Epidermal melanocyte (primary cell): ENCODE data around the gene C1orf35.
"Not testable (repeated sequence)": the region's sequence is repeated elsewhere in the genome, so short reads cannot be mapped to it uniquely, and the experiment has no call there.

ENCODE experiments used
- DNase-seq: peaks from one replicate; pipeline ENCODE4 v3.0.0; 2011; ENCODE audit warnings: low spot score; ENCODE audit not compliant: insufficient read length

C1orf35 gene

DNA sequence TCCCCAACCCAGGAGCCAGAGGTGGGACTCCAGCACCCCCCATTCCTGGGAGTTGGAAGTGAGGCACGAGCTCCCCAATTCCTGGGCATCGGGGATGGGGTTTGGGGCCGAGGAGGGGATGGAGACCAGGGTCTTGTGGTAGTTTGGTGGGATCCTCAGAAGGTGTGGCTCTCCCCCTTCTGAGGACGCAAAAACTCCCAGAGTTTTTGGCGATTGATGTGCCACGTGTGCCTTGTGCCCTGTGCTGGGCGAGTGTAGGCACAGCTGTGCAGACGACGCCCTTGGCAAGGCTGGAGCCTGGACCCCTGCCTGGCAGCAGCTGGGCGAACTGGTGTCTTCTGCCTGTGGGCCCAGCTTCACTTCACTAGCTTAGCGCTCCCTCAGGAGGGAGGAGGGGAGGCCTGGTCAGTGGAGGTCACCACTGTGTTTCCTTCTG lies 39.6 kb upstream of the C1orf35 start:
- DNase-seq, result no peak

DNA sequence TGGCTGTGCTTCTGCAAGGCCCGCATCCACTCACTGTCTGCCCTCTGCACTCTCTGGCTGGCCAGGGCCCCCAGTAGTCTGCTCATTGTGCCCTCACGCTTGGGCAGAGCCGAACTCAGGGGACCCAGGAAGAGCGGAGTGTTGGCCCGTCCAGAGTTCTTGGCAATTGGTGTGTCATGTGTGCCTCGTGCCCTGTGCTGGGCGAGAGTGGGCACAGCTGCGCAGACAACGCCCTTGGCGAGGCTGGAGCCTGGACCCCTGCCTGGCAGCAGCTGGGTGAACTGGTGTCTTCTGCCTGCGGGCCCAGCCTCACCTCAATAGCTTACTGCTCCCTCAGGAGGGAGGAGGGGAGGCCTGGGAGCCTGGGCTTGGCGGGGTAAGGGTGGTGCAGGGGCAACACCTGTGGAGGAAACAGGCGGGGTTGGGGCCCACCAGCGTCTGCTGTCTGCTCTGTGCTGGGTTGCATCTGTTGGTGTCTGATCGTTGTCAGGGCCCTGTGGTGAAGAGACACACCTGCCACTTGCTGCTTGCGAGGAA lies 39.1 kb upstream of the C1orf35 start:
- no peak for DNase-seq

DNA sequence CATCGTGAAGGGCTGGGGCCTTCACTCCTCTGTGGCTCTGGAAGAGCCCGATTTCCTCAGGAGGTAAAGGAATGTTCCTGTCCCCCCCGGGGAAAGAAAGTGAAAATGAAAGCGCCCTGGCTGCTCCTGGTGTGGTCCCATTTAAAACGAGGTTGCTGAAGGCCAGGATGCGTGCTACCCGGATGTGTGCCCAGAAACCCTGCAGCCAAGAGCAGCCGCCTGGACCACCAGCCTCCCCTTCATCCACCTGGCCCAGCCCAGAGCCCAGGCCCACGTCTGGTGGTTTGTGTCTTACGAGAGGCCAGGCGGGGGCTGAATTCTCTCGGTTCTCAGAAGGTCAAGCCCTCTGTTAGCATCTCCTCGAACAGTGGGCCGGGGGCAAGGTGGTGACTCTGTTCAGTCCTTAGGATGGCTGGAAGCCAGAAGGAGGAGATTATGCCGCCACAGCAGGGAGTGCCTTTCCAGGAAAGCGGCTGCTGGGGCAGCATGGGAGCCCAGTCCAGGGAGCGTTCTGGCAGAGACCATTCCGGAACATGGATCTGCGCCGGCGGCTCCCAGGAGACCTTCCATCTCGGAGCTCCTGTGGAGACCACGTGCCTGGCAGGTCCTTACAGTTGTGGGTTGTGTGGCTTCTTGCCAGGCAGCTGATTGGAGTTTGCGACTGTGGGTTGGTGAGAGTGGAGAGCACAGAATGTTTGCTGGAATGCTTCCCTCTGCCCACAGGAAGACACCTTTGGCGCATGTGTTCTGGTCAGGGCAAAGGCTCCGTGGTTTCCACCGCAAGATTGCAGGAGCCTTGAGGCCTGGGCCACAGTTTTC lies 38.3 kb upstream of the C1orf35 start:
- no peak for DNase-seq

- DNase-seq, result no peak
Observed at GRCh38 chr1:228140724-228141225, 37.6 kb upstream of the C1orf35 start.

DNA sequence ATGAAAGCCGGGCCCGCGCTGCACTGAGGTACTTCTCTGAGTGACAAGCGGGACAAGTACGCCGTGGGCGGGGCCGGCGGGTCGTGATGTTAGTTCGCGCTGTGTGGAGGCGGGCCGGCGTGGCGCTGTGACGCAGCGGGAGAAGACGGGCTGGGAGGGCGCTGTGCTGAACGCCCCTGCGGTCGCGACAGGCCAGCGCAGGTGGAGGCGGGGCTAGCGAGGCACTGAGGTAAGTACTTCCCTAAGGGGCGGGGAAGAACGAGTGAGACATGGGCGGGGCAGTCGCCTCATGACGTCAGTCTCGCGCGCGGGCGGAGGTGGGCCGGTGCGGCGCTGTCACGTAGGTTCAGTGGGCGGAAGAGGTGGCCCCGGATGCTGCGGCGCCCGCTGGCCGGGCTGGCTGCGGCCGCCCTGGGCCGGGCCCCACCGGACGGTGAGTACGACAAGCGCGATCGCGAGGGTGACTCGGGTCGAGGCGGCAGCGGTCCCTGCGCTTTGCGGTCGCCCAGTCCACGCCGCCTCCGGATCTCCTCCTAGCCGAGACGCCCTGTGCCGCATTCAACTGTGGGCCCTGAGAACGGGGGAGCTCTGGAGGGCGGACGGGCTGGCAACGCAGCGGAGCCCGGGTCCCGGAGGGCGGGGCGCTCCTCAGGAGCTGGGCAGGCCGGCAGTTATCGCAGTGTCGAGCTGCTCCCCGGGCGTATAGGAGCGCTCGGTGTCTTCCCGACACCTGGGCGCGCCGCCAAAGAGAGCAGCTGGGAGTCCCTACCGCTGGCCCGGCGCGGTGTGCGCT lies 37.0 kb upstream of the C1orf35 start, which contains the start of gene GUK1:
TSS of gene GUK1 (plus strand) at position 349 of the 793 bp plus-strand sequence. CDS start at position 373, 24 bp downstream.
- peak; percentile 96 for DNase-seq

GRCh38 chr1:228139406-228139930 lies 36.3 kb upstream of the C1orf35 start:
- DNase-seq, result no peak

DNA sequence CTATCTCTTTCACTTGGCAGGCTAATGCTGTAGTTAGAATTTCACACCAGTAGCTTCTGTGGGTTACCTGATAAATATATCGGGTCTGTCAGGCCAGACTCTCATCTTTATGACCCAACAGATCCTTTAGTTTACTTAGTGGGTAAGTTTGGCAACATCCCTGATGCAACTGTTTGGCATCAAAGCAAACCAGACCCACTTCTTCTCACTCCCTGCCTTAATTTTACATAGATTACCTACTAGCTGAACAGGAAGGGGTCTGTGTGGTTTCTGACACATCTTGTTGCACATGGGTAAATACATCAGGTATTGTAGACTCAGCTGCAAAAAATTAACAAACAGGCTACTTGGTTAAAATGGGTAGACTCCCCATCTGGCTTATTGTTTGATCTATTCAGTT lies 33.8 kb upstream of the C1orf35 start:
- no peak for DNase-seq

GRCh38 chr1:228134591-228134990 lies 31.5 kb upstream of the C1orf35 start:
- no peak for DNase-seq

DNA sequence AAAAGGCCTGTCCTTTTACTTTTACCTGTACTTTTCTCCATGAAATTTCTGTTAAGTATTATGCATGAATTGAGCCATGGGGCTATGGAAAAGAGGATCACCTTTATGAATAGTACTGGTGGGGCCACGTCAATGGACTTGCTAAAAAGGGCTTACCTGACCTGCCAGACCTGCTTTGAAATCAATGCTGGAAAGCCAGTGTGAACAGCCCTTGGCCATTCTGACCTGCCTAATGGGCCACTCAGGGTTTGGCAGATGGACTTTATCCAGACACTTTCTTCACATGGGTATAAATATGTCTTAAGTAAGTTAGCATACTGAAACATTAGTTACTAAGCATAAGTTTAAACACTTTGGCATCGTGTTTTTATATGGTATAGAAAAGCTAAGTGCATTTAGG lies 28.6 kb upstream of the C1orf35 start:
- DNase-seq, result no peak

DNA sequence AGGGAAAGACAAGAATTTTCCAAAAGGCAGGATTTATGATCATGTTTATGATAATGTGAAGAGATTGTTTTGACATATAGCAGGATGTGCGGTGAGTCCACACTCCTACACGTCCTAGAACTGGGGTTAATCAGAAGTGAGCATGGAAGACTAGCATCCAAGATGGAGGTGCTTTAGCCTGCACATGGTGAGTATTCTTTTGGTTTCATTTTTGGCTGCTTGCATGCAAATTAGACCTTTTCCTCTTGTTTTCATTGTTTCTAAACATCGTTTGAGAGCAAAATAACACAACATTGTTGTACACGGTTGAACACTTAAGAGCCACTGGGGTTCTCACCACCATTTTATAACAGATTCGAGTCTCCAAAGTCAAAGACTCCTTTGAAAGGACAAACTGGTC lies 22.1 kb upstream of the C1orf35 start:
- no peak for DNase-seq

DNA sequence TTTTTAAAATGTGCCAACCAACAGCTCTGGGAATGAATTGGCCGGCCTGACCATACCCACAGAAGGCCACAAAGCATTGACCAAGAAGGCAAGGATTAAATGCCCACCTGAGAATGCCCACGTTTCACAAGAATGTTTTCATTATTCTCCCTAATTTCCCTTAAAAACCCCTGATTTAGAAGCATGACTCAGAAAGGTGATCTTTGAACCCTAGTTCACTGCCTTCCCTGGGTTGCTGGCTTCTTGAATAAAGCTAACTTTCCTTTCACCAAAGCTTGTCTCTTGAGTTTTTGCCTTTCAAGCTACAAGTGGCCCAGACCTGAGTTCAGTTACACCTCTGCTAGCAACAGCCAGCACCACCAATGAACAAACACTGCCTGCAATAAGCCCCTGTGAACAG lies 20.4 kb upstream of the C1orf35 start:
- no peak for DNase-seq

DNA sequence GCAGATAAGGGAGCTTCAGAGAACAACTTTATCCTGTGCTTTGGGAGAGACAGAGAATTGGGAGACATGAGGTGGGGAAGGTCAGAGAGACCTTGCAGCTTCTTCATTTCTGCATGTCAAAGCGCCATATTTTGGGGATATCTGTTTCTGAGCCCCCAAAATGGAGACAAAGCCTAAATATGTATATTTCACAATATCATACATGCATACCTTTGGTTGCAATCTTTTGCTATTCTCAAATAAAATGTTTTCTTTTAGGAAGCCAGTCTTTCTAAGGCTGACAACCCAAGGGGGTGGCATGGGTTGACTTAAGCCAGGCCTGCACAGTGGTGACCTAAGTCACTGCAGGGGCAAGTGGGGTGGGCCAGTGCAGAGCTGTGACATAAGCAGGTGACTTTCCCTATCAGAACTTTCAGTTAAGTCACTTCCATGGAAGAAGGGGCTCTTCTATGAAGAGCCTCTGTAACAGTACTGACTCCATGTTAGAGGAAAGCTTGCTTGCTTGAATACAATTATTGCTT lies 19.9 kb upstream of the C1orf35 start:
- DNase-seq, result no peak

GRCh38 chr1:228120857-228121489 lies 17.8 kb upstream of the C1orf35 start:
- no peak for DNase-seq

DNA sequence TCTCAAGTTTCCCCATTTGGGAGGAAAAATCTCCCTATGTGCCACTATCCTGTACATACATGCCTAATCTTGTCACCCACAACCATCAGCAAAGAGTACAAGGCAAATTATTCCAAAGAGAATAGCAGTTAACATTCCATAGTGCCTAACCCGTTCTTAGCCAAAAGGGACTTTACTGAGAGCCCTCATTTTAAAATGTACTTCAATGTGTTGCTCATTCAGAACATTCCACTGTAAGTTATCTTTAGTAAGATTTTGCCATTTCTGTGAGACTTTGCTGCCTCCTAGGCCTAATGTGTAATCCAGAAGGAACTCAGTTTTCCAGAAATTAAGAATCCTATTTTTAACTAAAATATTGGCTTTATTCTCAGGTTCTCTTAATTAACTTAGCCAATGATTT lies 17.2 kb upstream of the C1orf35 start:
- DNase-seq, result no peak

DNA sequence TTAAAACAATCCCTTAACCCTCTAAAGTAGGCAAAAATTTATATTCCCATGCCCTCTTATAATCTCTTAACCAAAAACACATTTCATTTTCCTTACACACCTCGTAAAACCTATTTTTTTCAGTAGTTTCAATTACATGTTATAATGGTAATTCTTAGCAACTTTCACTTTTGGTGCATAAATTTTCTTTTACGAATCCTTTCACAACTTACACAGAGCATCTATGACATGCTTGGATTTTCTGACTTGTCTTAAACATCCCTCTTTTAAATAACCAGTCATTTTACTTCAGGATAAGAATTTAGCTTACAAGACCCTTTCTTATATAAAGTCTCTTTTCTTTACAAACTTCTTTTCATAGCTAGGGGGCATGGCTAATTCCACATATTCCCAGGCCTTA lies 14.9 kb upstream of the C1orf35 start:
- no peak for DNase-seq

DNA sequence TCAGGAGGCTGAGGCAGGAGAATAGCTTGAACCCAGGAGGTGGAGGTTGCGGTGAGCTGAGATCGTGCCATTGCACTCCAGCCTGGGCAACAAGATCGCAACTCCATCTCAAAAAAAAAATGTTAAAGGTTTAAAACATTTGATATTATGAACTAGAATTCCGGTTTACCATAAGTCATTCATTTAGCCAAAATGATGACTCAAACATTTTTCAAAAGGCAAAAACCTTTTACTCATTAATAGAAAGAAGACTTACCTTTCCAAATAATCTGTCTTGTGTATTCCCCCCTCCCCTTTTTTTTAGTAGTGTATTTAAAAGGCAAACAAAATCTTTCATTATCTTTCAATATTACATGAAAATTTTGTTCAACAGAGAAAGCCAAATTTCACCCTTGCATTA lies 14.2 kb upstream of the C1orf35 start:
- no peak for DNase-seq

DNA sequence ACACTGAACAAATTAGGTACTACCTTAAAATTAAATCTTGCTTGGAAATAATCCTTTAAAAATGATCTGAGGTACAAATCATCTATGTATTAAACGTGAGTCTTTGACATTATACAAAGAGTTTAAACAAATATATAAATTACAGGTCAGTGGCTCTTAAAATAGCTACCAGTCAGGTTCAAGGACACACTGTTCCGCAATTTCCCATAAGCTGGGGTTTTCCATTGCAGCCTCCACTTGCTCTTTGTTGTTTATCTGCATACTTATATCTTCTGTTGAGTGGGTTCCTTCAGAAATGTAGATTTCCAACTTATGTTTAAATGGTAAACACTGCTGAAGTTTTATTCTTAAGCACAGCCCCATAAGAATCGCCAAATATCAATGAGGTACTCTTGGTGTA lies 11.7 kb upstream of the C1orf35 start:
- no peak for DNase-seq

DNA sequence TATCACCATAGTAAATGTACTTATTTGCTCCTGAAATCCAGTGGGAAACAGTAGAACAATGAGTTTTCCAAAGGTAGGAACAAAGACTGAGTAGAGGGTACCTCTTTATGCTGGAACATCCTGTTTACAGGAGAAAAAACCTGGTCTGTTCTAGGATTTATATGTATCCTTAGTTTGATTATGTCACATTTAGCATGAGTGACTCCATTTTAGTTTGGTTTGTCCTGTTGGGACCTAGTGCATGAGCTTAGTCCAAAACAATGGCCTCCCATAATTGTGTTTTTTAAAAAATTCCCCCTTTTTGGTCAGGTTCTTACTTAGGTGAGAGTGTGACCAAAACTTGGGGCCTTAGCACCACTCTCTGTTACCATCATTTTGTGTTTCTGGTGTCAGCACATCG lies 9.5 kb upstream of the C1orf35 start:
- DNase-seq, result no peak

DNA sequence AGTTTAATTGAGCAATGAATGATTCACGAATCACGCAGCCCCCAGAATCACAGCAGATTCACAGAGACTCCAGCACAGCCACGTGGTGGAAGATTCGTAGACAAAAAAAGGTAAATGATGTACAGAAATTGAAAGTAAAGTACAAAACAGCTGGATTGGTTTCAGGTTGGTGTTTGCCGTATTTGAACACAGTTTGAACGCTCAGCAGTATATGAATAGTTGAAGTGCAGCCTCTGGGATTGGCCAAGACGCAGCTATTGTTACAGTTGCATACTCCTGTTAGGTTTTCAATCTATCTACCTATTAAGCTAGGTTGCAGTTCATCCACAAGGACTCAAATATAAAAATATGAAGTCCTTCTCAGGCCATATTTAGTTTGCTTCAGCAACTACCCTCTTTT lies 9.0 kb upstream of the C1orf35 start:
- no peak for DNase-seq

GRCh38 chr1:228111315-228111714 lies 8.2 kb upstream of the C1orf35 start:
- not testable (repeated sequence) for DNase-seq

- DNase-seq, result no peak
Observed at GRCh38 chr1:228110556-228110955, 7.4 kb upstream of the C1orf35 start.
